ENCODE data around the gene FNTB. TPM values are rescaled to one million over a fixed set of nuclear protein-coding genes. Genes with fewer than 3 reads are reported as not detected.

FNTB gene
- total and polyA plus RNA-seq, 2 of the 8 experiments (the other 6 are each of a cell fraction or from before 2014, with no cell fraction given) = 16.0 to 20.7 TPM

- peaks cover 0 to under 1% (median 0%) of the 10 kb centered on the region in 4 experiments; a peak in 1 of 7 replicates for H3K4me1 ChIP-seq (replicated peaks in 1 of 4; ENCODE audit: control insufficient read depth in 3 of 4, insufficient read depth in 4 of 4, low read length in 3 of 4)
- H2BK20ac ChIP-seq (ENCODE audit: low read length) = no peak overlapping the region
- H2BK5ac ChIP-seq (ENCODE audit: low read depth, low read length) = no peak overlapping the region
- no peak for FAIRE-seq
- H4K5ac ChIP-seq (ENCODE audit: insufficient read length, low read depth, low read length) = no peak overlapping the region
- no peaks in the 10 kb centered on the region for H4K20me1 ChIP-seq (replicated peaks in 1 of 2; ENCODE audit: control insufficient read depth in 1 of 2, insufficient read depth in 2 of 2, low read length in 2 of 2)
- no peak overlapping the region for H2BK15ac ChIP-seq (ENCODE audit: low read length)
- no peaks in the 10 kb centered on the region for H3K79me2 ChIP-seq (ENCODE audit: control insufficient read depth in 1 of 2, insufficient read depth in 2 of 2, low read length in 2 of 2)
- no peaks in the 10 kb centered on the region; the same call in 1 of the 2 replicates for H3K23me2 ChIP-seq (ENCODE audit: low read depth, low read length)
- no peak overlapping the region for H4K8ac ChIP-seq (ENCODE audit: extremely low read depth, insufficient read depth, low read length)
- H3K27me3 ChIP-seq (replicated peaks in 1 of 4; ENCODE audit: control insufficient read depth in 3 of 4, extremely low read depth in 1 of 4, insufficient read depth in 3 of 4, low read length in 3 of 4) = no peaks in the 10 kb centered on the region
- H3K14ac ChIP-seq (ENCODE audit: insufficient read length) = no peak overlapping the region
- H2BK120ac ChIP-seq (replicated peaks; ENCODE audit: low read depth, low read length) = no peak overlapping the region
- ChIA-PET POLR2A (ENCODE audit: partially characterized antibody) (interaction anchor here (0.6 kb wide), 1 partner anchor 13 kb away, joined by 3 read pairs; no protein-coding TSS in a partner anchor), CTCF (ENCODE audit: partially characterized antibody) (interaction anchor here (0.7 to 2.6 kb wide), 12 partner anchors 10 to 138 kb away, joined by 3 to 14 read pairs (median 4); no protein-coding TSS in a partner anchor)
- no peak overlapping the region for H3K4me3 ChIP-seq (ENCODE audit: extremely low read depth in 1 of 4, insufficient read depth in 2 of 4, low read depth in 3 of 4, low read length in 4 of 4)
- peaks cover 0 to 15% (median 4%) of the 10 kb centered on the region in 4 experiments; a peak in 4 of 8 replicates for H3K36me3 ChIP-seq (ENCODE audit: control insufficient read depth in 2 of 4, insufficient read depth in 4 of 4, low read length in 3 of 4)
- no peak overlapping the region for H2AFZ ChIP-seq (ENCODE audit: low read length)
- H3K23ac ChIP-seq (ENCODE audit: insufficient read length) = no peak overlapping the region
- H3K79me1 ChIP-seq (ENCODE audit: low read depth, low read length) = no peaks in the 10 kb centered on the region; the same call in 1 of the 2 replicates
- H3K9me3 ChIP-seq (ENCODE audit: insufficient read depth in 2 of 2, low read depth in 1 of 2, low read length in 1 of 2) = no peaks in the 10 kb centered on the region
- no peak overlapping the region for H2BK12ac ChIP-seq (ENCODE audit: low read depth, low read length)
- H3K9ac ChIP-seq (replicated peaks in 1 of 4; ENCODE audit: extremely low read depth in 1 of 4, low read depth in 3 of 4, low read length in 3 of 4) = no peak overlapping the region
- 80% methylated on average over 1 of the region's 1 CpG; no CpG with 5 or more reads in 1 of the 2 experiments for WGBS, 2 experiments (ENCODE audit: extremely low coverage in 1 of 2, insufficient coverage in 1 of 2, insufficient read length in 1 of 2, insufficient replicate concordance in 2 of 2, low coverage in 1 of 2, low lambda C conversion rate in 2 of 2, missing lambda C conversion rate in 1 of 2)
- TF ChIP-seq TCF12 (IDR thresholded peaks at IDR 0.05; ENCODE audit: low read depth, low read length) = no peak
- H3K4me2 ChIP-seq (ENCODE audit: insufficient read depth in 1 of 2, low read depth in 2 of 2, low read length in 2 of 2) = no peak overlapping the region
- H3K18ac ChIP-seq (ENCODE audit: extremely low read depth, low read length) = no peak overlapping the region
- no peak overlapping the region for H3K4ac ChIP-seq (replicated peaks; ENCODE audit: insufficient read length, low read depth, low read length)
- no peak overlapping the region for H3K27ac ChIP-seq (ENCODE audit: low read depth, low read length)
- no peak overlapping the region for H4K91ac ChIP-seq (replicated peaks; ENCODE audit: insufficient read length, low read length)
- DNase-seq (ENCODE audit: low read depth in 1 of 2, low spot score in 2 of 2) = no peak
- no peak overlapping the region for H3K56ac ChIP-seq (replicated peaks; ENCODE audit: insufficient read length, low read depth, low read length)
- no peak overlapping the region for H2AK5ac ChIP-seq (ENCODE audit: low read depth, low read length)
Measured at GRCh38 chr14:64937171-64937820, 49.4 kb upstream of the FNTB start.
